IPS DF 19.7 (cell line): ENCODE data around the gene THUMPD1.
"Not testable (repeated sequence)": the region's sequence is repeated elsewhere in the genome, so short reads cannot be mapped to it uniquely, and the experiment has no call there.

Experiments used
- DNase-seq: peaks from one replicate; pipeline ENCODE4 v3.0.0-alpha.2; 2013; ENCODE audit warnings: low read depth, low spot score

Gene THUMPD1

GRCh38 chr16:20696618-20697017 lies 45.0 kb downstream of the THUMPD1 start:
- DNase-seq, result no peak

GRCh38 chr16:20695024-20695423 lies 46.6 kb downstream of the THUMPD1 start:
- no peak for DNase-seq

- not testable (repeated sequence) for DNase-seq
Observed at GRCh38 chr16:20694096-20694495, 47.5 kb downstream of the THUMPD1 start.

GRCh38 chr16:20689668-20690067 lies 52.0 kb downstream of the THUMPD1 start:
- no peak for DNase-seq

GRCh38 chr16:20683812-20684211 lies 57.8 kb downstream of the THUMPD1 start:
- no peak for DNase-seq
